ENCODE results near the gene CRADD.

The CRADD gene

DNA sequence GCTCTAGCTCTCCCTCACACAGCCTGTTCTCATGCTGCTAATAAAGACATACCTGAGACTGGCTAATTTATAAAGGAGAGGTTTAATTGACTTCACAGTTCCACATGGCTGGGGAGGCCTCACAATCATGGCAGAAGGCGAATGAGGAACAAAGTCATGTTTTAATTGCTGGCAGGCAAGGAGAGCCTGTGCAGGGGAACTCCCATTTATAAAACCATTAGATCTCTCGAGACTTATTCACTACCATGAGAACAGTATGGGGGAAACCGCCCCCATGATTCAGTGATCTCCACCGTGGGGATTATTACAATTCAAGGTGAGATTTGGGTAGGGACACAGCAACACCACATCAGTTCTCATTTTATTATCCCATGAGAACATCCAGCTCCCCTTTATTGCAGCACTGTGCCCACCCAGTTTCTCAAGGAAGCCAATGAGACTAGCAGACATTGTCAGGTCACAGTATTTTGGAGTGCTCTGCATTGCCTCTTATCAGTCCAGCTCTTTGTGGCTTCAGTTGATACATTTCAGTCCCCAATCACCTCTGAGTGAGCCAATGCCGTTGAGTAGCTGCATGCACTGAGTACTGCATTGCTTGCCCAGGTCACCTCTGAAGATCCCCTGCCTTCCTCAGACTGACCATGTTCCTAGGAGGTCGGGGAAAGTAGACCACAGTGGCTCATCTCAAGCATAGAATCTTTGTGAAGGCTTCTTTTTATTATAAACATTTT lies 131.2 kb downstream of the CRADD start:
- DNase-seq (ENCODE audit: low spot score): no peak

DNA sequence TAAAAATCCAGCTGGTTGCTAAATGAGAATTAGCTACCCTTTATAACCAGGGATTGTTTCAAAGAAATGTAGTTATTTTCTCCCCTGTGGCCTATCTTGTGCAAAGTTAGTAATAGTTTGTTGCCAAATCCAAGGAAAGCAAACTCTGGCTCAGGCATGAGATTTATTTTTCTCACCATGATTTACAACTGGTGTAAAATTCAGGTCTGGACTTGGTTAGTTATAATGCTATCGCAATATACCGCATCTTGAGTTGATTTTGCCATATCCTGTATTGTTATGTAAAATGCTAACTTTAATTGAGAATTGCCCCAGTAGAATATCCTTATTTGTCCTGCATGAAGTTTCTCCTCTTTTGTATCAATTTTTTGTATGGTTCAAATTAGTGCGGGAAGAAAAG lies 135.5 kb downstream of the CRADD start:
- DNase-seq (ENCODE audit: low spot score): no peak

DNA sequence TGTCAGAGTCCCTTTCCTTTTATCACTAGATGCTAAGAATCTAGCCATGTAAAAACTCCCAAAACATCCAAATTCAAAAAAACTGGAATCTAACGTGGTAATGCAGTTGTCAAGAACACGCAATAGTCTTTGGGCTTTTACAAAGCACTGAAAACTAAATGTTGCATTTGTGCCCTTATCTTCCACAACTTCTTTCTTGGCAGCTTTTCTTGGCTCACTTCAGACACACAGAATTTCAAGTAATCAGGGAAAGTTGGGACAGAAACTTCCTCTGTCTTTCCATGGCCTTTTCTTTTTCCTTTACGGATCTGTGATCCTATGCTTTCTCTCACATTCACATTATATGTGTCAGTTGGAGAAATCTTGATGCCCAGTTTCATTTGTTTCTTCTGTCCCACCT lies 136.0 kb downstream of the CRADD start:
- DNase-seq (ENCODE audit: low spot score): no peak

DNA sequence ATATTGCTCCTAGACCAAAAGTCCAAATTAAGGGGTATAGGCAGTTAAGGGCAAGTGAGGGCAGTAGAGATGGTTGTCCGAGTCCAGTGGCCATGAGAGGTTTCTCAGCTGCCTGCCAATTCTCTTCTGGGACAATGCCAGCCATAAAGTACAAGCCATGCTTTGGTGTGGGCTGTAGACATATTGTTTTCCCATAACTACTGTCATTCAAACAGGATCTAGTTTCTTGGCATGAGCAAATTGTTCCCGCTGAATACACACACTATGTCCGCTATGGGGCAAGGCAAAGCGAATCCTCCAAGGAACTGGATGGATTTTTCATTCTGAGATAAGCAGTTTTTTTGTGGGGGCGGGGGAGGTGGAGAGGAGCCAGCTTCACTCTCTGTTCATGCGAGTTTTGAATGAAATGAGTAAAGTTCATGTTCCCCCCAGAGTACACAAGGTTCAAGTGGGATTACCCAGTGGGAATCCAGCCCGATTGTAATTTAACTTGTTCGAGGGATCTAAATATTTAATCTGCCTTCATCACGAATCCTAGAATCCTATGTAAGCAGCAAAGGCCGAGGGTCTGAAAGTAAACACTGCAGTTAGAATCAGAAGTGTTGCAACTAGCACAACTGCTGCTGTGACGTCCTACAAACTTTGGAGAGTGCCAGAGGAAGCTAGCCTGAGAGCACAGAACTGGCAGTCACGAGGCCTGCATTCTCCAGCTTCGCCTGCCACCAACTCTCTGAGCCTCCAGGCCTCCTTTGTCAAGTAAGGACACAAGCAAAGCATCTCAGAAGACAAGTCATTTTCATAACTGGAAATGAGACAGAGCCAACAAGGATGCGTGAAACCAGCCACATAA lies 137.0 kb downstream of the CRADD start:
- no peak for DNase-seq (ENCODE audit: low spot score)

DNA sequence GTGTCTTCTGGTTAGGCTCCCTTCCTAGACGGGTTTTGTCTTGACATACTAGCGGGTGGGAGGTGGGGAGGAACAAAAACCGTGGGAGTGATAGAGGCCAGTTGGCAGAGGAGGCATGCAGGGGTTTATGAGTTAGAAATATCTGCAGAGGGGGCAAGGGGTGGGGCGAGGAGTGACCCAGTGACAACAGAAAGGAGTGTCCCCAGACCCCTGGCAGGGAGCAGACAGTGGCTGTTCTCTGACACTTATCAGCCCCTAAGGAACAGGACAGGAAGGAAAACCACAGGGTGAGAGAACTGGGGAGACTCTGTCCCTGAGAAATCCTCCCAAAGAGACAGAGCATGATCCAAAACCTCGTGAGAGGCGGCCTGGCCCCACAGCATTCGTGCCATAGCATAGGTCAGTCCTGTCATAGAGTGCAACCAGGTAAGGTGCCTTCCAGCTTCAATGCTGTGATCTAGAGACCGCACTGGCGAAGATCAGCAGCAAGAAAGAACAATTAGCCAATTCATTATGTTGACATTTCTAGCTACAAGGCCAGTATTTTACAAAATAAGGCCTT lies 141.4 kb downstream of the CRADD start:
- no peak for DNase-seq (ENCODE audit: low spot score)

DNA sequence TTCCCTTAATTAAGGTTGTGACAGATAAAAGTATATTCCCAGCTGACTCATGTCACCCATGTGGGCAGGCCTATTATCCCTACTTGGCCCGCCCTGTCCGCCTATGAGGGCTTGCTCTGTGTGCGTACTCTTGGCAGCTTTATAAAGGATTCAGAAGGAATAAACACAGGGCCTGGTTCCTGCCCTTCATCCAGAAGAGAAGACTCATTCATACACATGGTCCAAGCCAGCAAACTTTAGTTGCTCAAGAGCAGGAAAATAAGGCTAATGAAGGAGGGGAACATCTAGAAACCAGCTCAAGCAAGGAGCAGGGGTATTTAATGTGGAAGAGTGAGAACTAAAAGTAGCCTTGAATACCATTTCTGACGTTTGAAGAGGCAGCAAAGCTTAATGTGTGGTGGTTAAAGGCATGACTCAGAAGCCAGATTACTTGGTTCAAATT lies 141.9 kb downstream of the CRADD start:
- no peak for DNase-seq (ENCODE audit: low spot score)

DNA sequence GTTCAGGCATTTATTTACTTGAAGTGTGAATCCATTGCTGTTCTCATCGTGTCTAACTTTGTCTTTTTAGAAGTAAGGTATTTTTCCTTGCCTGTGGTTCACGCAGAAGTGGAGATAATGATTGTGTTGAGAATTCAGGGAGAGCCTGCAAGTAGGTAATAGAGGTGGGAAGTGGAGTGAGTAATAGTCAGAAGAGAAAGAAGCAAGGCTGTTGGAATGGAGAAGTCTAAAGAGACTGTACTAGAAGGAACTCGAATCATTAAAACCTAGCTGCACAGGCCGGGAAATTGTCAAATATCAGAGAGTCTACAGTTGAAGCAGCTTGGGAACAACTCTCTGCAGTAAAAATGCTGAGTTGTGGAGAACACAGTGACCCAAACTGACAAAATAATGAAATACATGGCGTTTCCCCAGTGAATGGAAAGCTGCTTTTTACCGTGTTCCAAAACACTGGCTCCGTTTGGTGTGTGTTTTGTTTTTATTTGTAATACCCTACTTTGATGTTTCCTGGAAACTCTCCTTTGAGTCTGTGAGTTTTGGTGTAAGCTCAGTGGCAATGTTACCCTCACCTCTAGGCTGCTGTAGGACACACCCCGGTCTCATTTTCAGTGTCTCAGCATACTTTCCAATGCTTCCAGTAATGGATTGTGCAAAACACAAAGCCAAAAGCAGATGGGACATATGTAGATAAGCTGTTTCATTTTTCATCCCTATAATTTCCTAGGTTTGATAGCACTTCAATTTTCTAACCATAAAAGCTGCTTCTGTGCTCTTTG lies 146.6 kb downstream of the CRADD start:
- DNase-seq (ENCODE audit: low spot score): no peak

DNA sequence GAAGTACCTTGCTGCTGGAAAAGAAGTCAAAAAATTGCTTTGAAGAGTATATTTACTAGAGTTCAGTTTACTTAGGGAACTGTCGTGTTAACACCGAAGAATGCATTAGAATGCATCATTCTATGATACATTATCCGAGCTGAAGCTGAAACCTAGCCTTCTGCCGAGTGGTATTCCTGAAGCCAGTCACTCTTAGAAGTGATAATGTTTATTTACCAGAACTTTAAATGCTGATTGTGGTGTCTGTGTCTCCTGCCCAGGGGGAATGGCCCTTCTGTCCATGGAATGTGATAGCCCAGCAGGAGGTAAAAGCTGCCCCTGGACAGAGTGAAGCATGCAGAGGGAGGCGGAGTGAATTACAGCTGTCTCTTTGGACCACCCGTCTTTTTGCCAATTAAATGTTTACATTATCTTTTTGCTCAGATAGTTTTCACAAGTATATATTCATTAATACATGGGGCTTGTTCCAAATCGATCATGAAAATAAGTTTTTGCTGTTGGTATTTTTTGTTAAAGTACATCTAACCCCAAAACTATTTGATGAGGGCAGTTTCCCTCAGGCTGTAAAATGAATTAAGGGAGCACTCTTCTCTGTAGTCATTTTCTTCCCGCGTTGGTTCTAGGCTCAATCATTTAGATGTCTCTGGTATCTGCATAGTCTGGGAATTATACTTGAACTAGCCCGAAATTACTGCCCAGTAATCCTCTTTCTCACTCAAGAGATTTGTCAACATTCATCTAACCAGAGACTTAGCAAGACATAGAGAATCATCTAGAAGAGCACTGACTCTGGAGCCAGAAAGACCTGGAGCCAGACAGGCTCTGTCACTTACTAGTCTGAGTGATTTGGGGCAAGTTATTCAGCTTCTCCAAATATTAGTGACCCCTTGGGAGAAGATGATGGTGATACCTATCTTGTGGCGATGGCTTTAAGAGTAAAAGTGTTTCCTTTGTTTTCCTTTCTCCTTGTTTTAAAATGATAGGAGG lies 147.6 kb downstream of the CRADD start:
- no peak for DNase-seq (ENCODE audit: low spot score)

DNA sequence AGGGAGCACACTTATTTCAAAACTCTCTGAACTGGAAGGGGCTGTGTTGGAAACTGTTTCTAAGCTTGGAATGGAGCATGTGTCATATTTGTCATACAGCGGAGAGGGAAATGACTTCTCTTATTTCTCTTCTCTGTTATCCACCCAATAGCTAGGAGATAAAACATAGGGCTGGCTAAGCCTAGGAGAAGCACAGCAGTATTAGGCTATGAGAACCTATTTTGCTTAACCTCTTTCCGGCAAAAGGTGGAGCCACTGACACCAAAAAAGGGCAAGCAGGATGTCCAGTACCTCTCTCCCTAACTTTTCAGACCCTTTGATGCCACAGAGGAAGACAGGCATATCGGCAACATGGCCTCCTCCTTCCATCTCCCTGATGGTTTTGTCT lies 148.3 kb downstream of the CRADD start:
- DNase-seq (ENCODE audit: low spot score): no peak

DNA sequence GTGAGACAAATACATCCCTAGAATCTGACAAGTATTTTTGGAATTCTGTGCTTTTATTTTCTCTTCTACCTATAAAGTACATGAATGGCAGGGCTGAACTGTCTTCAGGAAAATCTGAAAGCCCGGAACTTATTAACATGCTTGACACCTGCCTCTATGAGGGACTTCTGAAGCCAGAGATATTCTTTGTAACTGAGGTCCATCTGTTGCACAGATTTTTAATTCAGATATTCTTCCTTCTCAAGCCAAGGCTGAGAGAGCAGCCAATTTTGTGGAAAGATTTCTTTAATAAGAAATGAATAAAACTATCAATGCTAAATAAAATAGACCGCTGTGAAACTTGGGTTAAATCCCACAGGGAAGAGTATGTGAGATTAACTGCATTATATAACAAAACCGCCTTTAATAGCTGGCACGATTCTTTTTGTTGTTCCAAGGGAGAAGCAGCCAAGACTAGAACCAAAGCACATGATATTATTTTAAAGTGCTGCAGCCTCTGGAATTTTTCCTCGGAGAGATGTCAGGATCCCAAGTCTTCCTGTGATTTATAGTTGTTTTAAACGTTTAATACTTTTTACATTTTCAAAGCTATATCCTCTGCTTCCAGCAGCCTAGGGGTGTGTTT lies 148.9 kb downstream of the CRADD start:
- no peak for DNase-seq (ENCODE audit: low spot score)

DNA sequence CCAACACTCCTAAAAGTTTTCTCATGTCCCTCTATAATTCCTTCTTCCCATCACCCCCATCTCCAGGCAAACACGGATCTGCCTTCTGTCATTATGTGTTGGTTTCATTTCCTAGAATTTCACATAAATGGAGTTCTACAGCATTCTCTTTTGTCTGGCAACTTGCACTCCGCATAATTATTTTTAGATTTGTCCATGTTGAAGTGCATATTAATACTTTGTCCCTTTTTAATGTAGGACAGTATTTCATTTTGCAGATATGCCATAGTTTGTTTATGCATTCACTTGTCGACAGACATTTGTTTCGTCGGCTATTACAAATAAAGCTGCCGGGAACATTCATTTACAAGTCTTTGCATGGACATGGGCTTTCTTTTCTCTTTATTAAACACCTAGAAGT lies 150.0 kb downstream of the CRADD start:
- DNase-seq (ENCODE audit: low spot score): no peak

DNA sequence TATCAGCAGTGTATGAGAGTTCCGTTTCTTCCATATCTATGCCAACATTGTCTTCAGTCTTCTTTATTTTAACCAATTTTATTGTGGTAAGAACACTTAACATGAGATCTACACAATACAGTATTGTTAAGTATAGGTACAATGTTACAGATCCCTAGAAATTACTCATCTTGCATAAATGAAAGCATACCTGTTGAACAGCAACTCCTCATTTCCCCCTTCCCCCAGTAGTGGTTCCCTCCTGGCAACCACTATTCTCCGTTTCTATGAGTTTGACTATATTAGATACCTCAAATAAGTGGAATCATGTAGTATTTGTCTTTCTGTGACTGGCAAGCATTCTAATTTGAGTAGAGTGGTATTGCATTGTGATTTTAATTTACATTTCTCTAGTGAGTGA lies 150.5 kb downstream of the CRADD start:
- no peak for DNase-seq (ENCODE audit: low spot score)

DNA sequence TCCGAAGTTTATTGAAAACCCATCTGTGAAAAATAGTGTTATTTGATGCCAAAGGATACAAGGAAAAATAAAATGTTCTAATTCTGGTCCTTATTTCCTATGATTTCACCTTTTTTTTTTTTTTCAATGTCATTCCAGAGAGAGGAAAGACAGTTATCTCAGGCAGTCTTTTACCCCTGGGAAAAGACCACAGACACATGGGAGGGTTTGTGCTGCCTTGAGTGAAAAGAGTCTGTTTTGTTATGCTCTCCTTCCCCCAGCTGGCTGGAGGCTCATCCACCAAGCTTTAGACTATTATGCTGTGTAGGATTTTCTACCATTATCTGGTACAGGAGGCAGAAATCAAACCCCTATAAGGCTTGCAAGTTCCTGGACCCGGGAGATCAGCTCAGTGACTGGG lies 151.8 kb downstream of the CRADD start:
- DNase-seq (ENCODE audit: low spot score): no peak

DNA sequence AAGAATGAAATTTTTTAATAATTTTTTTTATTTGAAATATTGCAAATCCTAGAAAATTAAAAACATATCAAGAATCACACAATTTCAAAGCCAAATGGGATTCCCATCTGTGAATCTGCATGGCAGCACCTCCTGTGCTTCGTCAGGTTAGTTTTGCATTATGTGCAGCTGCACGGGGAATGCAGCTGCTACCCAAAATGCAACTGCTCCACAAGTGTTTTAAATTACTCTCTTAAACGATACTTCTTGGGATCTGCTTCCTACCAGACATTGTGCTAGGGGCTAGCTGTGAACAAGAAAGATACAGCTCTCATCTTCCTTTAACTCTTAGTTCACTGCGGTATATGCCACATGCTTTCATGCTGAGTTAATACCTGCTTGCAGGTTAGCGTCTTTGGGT lies 154.2 kb downstream of the CRADD start:
- DNase-seq (ENCODE audit: low spot score): no peak

DNA sequence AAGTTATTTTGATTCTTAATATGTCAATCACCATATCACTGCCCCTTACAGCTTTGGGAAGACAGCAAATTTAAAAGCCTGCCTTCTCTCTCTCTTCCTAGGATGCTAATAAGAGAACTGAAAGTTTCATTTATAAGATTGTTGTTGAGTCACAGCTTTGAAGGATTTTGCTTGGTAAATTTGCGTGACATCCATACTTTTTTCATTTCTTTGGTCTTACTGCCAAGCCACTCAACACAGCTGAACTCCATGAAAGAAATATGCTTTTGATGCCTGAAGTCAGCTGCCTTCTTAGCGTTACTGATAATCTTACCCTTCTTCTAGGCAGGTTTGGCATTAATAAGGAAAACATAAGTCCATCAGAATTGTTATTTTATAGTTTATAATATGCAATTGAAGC lies 155.0 kb downstream of the CRADD start:
- no peak for DNase-seq (ENCODE audit: low spot score)

DNA sequence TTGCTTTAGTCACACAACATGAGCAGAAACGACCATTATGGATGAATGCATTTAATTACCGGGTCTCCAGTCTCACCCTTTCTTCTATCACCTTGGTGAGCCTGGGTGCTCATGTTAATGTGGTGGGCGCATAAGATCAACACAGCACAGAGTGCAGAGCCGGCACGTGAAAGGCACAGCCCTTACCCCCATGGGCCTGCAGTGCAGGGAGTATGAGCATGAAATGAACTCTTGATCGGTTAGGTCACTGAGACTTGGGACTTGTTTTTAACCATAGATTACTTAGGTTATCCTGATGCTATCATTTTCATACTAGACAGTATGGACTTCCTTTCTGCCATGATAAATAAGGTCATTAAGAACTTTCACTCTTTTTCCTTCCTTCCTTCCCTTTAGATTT lies 156.8 kb downstream of the CRADD start:
- DNase-seq (ENCODE audit: low spot score): no peak

DNA sequence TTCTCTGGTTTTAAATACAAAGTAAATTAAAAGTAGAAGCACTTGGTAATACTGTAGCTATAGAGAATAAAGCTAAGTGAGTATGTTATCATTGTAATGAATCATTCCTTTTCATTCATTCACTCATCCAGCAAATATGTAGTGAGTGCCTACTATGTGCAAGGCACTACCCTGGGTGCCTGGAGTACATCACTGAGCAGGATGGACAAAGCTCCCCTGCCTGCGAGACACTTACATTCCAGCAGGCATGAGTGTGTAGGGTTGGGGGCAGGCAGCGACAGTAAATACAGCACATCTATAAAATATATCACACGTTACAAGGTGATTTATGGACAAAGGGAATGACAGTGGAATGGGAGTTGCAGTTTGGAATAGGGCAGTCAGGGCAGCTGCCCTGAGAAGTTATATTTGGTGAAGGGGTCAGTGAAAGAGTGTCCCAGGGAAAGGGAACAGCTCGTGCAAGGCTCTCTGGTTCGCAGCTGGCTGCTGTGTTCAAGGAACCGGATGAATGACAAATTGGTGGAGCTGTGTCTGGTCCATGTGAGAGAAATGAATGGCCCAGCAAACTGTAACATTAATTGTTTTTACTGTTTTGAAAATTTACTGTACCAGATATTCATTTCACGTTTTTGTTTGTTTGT lies 159.6 kb downstream of the CRADD start:
- no peak for DNase-seq (ENCODE audit: low spot score)

DNA sequence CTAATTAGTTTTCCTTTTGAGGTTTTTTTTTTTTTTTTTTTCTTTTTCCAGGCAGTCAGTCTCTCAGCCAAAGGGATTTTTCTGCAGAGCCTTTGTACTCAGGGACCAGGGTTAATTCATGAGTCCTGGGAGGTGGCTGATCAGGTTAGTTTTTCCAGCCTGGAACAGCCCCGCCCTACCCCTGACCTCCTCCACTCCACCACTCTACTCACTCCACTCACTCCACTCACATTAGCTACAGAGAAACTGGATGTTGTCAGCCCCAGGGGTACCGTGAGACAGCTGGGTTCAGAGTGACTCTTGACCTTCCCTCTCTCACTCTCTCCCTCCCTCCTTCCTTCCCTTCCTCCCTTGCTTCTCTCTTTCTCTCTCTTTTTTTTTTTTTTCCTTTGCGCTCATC lies 161.0 kb downstream of the CRADD start:
- no peak for DNase-seq (ENCODE audit: low spot score)

DNA sequence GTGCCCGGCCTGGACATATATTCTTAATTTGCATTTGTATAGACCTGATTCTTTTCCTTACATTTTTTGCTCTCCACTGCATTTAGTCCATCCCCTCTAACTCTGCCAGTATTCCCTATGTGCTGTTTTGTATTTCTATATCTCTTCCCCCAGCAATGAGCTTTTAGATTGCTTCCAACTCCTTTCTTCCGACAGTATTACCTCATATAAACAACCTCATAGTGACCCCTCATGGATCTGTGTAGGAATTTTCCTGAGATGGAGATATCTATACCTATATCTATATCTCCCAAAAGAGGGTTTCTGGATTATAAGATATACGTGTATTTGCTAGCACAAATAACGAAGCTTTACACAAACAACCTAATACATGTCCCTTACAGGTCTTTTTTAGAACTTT lies 161.9 kb downstream of the CRADD start:
- no peak for DNase-seq (ENCODE audit: low spot score)

DNA sequence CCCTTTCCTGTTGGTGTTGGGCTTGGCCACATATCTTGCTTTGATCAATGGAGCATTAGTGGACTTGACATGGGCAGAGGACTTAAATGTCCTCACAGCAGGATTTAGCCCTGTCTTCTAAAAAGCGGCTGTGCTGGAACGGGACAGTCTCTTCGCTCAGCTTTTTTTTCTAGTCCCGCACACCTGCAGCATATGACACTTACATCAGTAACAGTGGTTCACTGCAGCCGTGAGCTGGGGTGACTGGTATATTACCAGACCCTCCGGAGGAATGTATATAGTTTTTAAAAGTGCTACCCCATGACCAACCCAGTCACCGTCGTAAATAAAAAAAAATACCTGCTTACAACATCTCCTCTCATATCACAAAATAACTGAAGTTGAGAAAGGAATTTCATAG lies 164.5 kb downstream of the CRADD start:
- DNase-seq (ENCODE audit: low spot score): no peak

Data from CD4-positive, alpha-beta T cell treated with Interleukin-2 at 100 ng/mL for 4 hours (primary cell).